HepG2 (cell line): ENCODE measurements around the gene SPAG9. TPM values are rescaled to one million over a fixed set of nuclear protein-coding genes. Genes with fewer than 3 reads are reported as not detected.

Source experiments
- ARHGAP35 ChIP-seq: sonication (generic); formaldehyde crosslinking; IDR thresholded peaks from 2 replicates; pipeline ENCODE4 v1.9.0; 2022; ENCODE audit warnings: mild to moderate bottlenecking, inconsistent platforms, moderate library complexity, missing genetic modification reagents, borderline replicate concordance
- ARNT2 ChIP-seq: sonication (generic); formaldehyde crosslinking; IDR thresholded peaks from 2 replicates; pipeline ENCODE4 v1.8.0; 2022; ENCODE audit warnings: mild to moderate bottlenecking, low read depth, missing genetic modification reagents, moderate library complexity
- ATM ChIP-seq: fragments of 450-650 bp; IDR thresholded peaks from 2 replicates; pipeline ENCODE4 v1.7.1; 2017; ENCODE audit warnings: mild to moderate bottlenecking, borderline replicate concordance
- FOXK1 ChIP-seq: sonication (generic); formaldehyde crosslinking; IDR thresholded peaks from 2 replicates; pipeline ENCODE4 v1.4.0; 2020; ENCODE audit warnings: low read depth, missing genetic modification reagents, borderline replicate concordance
- GABPA ChIP-seq, 2 experiments: IDR thresholded peaks; 2 replicates each; pipeline ENCODE4 v1.6.1; 2011 to 2016; ENCODE audit warnings: low read depth in 2 of 2, low read length in 1 of 2, missing biosample characterization in 1 of 2, missing genetic modification characterization in 1 of 2
- HMG20A ChIP-seq: IDR thresholded peaks from 2 replicates; pipeline ENCODE4 v1.6.1; 2016; ENCODE audit warnings: borderline replicate concordance
- MZF1 ChIP-seq: sonication (generic); formaldehyde crosslinking; IDR thresholded peaks from 2 replicates; pipeline ENCODE4 v1.8.1; 2023; ENCODE audit warnings: mild to moderate bottlenecking, missing genetic modification reagents, borderline replicate concordance
- NR2F6 ChIP-seq, 2 experiments: IDR thresholded peaks; 2 replicates each; pipeline ENCODE4 v1.6.1; 2016; ENCODE audit warnings: antibody characterized with exemption in 1 of 2, mild to moderate bottlenecking in 1 of 2
- PAX8 ChIP-seq: sonication (generic); formaldehyde crosslinking; IDR thresholded peaks from 2 replicates; pipeline ENCODE4 v1.8.0; 2022; ENCODE audit warnings: mild to moderate bottlenecking, missing genetic modification reagents, borderline replicate concordance
- PCBP2 ChIP-seq: fragments of 200-400 bp; formaldehyde crosslinking; optimal IDR thresholded peaks from 2 replicates; pipeline ENCODE3; 2018; ENCODE audit warnings: low read length, low read depth; ENCODE audit not compliant: poor library complexity, severe bottlenecking
- PHF5A ChIP-seq: IDR thresholded peaks from one replicate; pipeline ENCODE4 v1.6.1; 2018; ENCODE audit warnings: low read depth, missing genetic modification reagents; ENCODE audit not compliant: unreplicated experiment
- PRDM15 ChIP-seq: sonication (generic); formaldehyde crosslinking; IDR thresholded peaks from 2 replicates; pipeline ENCODE4 v1.4.0; 2020; ENCODE audit warnings: missing genetic modification reagents
- SNAPC2 ChIP-seq: sonication (generic); formaldehyde crosslinking; IDR thresholded peaks from 2 replicates; pipeline ENCODE4 v1.8.1; 2022; ENCODE audit warnings: mild to moderate bottlenecking, missing genetic modification reagents
- SP1 ChIP-seq, 2 experiments: fragments of 450-650 bp in 1 of 2; sonication (generic) in 1 of 2; formaldehyde crosslinking in 1 of 2; IDR thresholded peaks; 2 replicates each; pipeline versions ENCODE4 v1.4.0 to v1.6.1; 2016 to 2020; ENCODE audit warnings: missing genetic modification reagents in 1 of 2
- TCF7 ChIP-seq: sonication (generic); IDR thresholded peaks from 2 replicates; pipeline ENCODE4 v1.6.1; 2016; ENCODE audit warnings: antibody characterized with exemption, low read depth
- TFAP4 ChIP-seq: sonication (generic); IDR thresholded peaks from 2 replicates; pipeline ENCODE4 v1.6.1; 2016; ENCODE audit warnings: low read depth, borderline replicate concordance
- ZNF468 ChIP-seq: sonication (generic); formaldehyde crosslinking; IDR thresholded peaks from 2 replicates; pipeline ENCODE4 v1.8.0; 2022; ENCODE audit warnings: mild to moderate bottlenecking, moderate library complexity, missing genetic modification reagents
- ZNF577 ChIP-seq: sonication (generic); formaldehyde crosslinking; IDR thresholded peaks from 2 replicates; pipeline ENCODE4 v1.4.0; 2020; ENCODE audit warnings: mild to moderate bottlenecking, low read depth, missing genetic modification reagents, borderline replicate concordance
- ZNF792 ChIP-seq: IDR thresholded peaks from 2 replicates; pipeline ENCODE4 v1.6.1; 2016
- polyA plus RNA-seq, 8 experiments: library from polyadenylated mRNA; depleted of rRNA in 3 of 8; stranded (reverse) in 7 of 8; unstranded in 1 of 8; fragments of >200 nt; fragmentation: Illumina TruSeq in 4 of 8; extraction: Trizol in 4 of 8; gene quantifications; 2 replicates each; pipeline versions ENCODE4 v1.2.1 to v1.2.3, GENCODE V29; 2011 to 2016; ENCODE audit warnings: low read depth in 4 of 8, missing spikeins in 1 of 8, mixed read lengths in 1 of 8; ENCODE audit not compliant: insufficient read depth in 1 of 8
- total RNA-seq, 5 experiments: library from RNA; depleted of rRNA; stranded (reverse); fragments of >200 nt; fragmentation: Illumina TruSeq; extraction: Trizol; gene quantifications; 2 replicates each; pipeline ENCODE4 v1.2.3, GENCODE V29; 2016; ENCODE audit warnings: low read depth in 1 of 5
- TF ChIP-seq, protein P1 (sequence below): sonication (generic); formaldehyde crosslinking; IDR thresholded peaks from 2 replicates; pipeline ENCODE4 v1.4.0; 2020; ENCODE audit warnings: missing genetic modification reagents, borderline replicate concordance
- TF ChIP-seq, protein P2 (sequence below): sonication (generic); formaldehyde crosslinking; IDR thresholded peaks from 2 replicates; pipeline ENCODE4 v1.8.0; 2022; ENCODE audit warnings: mild to moderate bottlenecking, missing genetic modification reagents; ENCODE audit not compliant: insufficient replicate concordance

SPAG9 gene
- total and polyA plus RNA-seq, 2 of the 13 experiments (the other 11 are each of a cell fraction or from before 2014, with no cell fraction given), result 43.2 to 78.6 TPM

GRCh38 chr17:51121620-51122472, 1.2 kb upstream of the SPAG9 start (continued):
- TF ChIP-seq PRDM15 (CRISPR knock-in tag) (no peak), ZNF792 (peak; percentile 48; the same call in 1 of the 2 replicates), ATM (no peak), GABPA (IDR thresholded peaks at IDR 0.05; ENCODE audit: low read depth, low read length) (no peak), GABPA (CRISPR knock-in tag; IDR thresholded peaks at IDR 0.05; ENCODE audit: low read depth) (peak; percentile 41; the same call in 1 of the 2 replicates), PCBP2 (no peak), TCF7 (no peak), TFAP4 (peak; percentile 49; the same call in 1 of the 2 replicates), PHF5A (CRISPR knock-in tag) (no peak), NR2F6 (IDR thresholded peaks at IDR 0.05) (no peak), NR2F6 (CRISPR knock-in tag; IDR thresholded peaks at IDR 0.05) (no peak), MZF1 (CRISPR knock-in tag) (no peak), PAX8 (no peak), SP1 (IDR thresholded peaks at IDR 0.05) (no peak), SP1 (CRISPR knock-in tag; IDR thresholded peaks at IDR 0.05) (peak; percentile 52; the same call in 1 of the 2 replicates), HMG20A (peak; percentile 15; the same call in 1 of the 2 replicates), SNAPC2 (CRISPR knock-in tag) (no peak), ARNT2 (CRISPR knock-in tag) (no peak), ZNF468 (CRISPR knock-in tag) (no peak), ZNF577 (CRISPR knock-in tag) (no peak), ARHGAP35 (CRISPR knock-in tag) (no peak), FOXK1 (peak; percentile 63; the same call in 1 of the 2 replicates)
- TF ChIP-seq, protein P1, sequence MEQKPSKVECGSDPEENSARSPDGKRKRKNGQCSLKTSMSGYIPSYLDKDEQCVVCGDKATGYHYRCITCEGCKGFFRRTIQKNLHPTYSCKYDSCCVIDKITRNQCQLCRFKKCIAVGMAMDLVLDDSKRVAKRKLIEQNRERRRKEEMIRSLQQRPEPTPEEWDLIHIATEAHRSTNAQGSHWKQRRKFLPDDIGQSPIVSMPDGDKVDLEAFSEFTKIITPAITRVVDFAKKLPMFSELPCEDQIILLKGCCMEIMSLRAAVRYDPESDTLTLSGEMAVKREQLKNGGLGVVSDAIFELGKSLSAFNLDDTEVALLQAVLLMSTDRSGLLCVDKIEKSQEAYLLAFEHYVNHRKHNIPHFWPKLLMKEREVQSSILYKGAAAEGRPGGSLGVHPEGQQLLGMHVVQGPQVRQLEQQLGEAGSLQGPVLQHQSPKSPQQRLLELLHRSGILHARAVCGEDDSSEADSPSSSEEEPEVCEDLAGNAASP, result no peak
- TF ChIP-seq, protein P2, sequence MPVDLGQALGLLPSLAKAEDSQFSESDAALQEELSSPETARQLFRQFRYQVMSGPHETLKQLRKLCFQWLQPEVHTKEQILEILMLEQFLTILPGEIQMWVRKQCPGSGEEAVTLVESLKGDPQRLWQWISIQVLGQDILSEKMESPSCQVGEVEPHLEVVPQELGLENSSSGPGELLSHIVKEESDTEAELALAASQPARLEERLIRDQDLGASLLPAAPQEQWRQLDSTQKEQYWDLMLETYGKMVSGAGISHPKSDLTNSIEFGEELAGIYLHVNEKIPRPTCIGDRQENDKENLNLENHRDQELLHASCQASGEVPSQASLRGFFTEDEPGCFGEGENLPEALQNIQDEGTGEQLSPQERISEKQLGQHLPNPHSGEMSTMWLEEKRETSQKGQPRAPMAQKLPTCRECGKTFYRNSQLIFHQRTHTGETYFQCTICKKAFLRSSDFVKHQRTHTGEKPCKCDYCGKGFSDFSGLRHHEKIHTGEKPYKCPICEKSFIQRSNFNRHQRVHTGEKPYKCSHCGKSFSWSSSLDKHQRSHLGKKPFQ (CRISPR knock-in tag), result no peak
